C4-2B (cell line): ENCODE results near the gene SLC35G1.

ENCODE experiments used
- ZFX ChIP-seq: fragments of 450-650 bp; IDR thresholded peaks from 2 replicates; pipeline ENCODE4 v1.6.1; 2017
- TF ChIP-seq, protein P1 (sequence below): fragments of 450-650 bp; conservative IDR thresholded peaks from 2 replicates; pipeline ENCODE4 v1.5.1; 2017; ENCODE audit warnings: mild to moderate bottlenecking

DNA sequence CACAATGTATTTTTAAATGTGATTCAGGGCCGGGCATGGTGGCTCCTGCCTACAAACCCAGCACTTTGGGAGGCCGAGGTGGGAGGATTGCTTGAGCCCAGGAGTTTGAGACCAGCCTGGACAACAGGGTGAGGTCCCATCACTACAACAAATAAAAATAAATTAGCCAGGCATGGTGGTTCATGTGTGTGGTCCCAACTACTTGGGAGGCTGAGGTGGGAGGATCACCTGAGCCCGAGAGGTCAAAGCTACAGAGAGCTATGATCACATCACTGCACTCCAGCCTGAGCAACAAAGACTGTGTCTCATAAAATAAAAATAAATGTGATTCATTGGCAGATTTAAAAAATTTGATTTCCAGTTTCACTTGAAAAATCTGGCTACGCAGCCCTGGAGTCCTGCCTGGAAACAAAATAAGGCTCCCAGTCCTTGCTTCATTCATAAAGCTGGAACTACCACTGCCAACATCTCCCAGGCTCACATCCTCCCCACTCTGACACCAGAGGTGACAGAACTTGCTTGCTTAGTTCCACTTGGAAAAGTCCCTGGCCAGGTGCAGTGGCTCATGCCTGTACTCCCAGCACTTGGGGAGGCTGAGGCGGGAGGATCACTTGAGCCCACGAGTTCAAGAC is 27.9 kb upstream of the SLC35G1 start:
- TF ChIP-seq, protein P1, sequence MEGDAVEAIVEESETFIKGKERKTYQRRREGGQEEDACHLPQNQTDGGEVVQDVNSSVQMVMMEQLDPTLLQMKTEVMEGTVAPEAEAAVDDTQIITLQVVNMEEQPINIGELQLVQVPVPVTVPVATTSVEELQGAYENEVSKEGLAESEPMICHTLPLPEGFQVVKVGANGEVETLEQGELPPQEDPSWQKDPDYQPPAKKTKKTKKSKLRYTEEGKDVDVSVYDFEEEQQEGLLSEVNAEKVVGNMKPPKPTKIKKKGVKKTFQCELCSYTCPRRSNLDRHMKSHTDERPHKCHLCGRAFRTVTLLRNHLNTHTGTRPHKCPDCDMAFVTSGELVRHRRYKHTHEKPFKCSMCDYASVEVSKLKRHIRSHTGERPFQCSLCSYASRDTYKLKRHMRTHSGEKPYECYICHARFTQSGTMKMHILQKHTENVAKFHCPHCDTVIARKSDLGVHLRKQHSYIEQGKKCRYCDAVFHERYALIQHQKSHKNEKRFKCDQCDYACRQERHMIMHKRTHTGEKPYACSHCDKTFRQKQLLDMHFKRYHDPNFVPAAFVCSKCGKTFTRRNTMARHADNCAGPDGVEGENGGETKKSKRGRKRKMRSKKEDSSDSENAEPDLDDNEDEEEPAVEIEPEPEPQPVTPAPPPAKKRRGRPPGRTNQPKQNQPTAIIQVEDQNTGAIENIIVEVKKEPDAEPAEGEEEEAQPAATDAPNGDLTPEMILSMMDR = no peak
- TF ChIP-seq ZFX = no peak
